ENCODE data around the gene ARL14.

Gene ARL14

GRCh38 chr3:160720123-160720746 is 43.3 kb downstream of the ARL14 start:
- ATAC-seq (replicated peaks) (peak; percentile 54 to 55), DNase-seq (no peak)
- no peak overlapping the region for H3K27ac Mint-ChIP-seq
- no peak overlapping the region for H3K4me3 Mint-ChIP-seq
- peaks cover 9 to 19% of the 10 kb centered on the region in 2 donors for H3K27me3 Mint-ChIP-seq
- no peaks in the 10 kb centered on the region for H3K9me3 Mint-ChIP-seq
- H3K36me3 Mint-ChIP-seq: no peaks in the 10 kb centered on the region
- no peaks in the 10 kb centered on the region for H3K4me1 Mint-ChIP-seq

- Mint-ChIP-seq H3K27ac (no peak overlapping the region), H3K4me1 (no peaks in the 10 kb centered on the region), H3K9me3 (no peaks in the 10 kb centered on the region), H3K36me3 (no peaks in the 10 kb centered on the region), H3K4me3 (no peak overlapping the region), H3K27me3 (peaks cover 9 to 19% of the 10 kb centered on the region in 2 donors)
- DNase-seq (no peak), ATAC-seq (replicated peaks) (no peak)
Measured at GRCh38 chr3:160722331-160722730, 45.4 kb downstream of the ARL14 start.

- ATAC-seq (replicated peaks) (no peak), DNase-seq (no peak)
- Mint-ChIP-seq H3K36me3 (no peaks in the 10 kb centered on the region), H3K9me3 (no peaks in the 10 kb centered on the region), H3K4me1 (no peaks in the 10 kb centered on the region), H3K27ac (no peak overlapping the region), H3K27me3 (peaks cover 9 to 19% of the 10 kb centered on the region in 2 donors), H3K4me3 (no peak overlapping the region)
Measured at GRCh38 chr3:160725338-160725737, 48.4 kb downstream of the ARL14 start.

Measured in stimulated activated naive B cell treated with anti-CD40 and anti-IgM and Interleukin-4, amounts not matched to agents 10 μg/mL and 1 μg/mL and 100 μg/mL, for 72 hours (primary cell).